Right lobe of liver (tissue), 6 donors: ENCODE results near the gene APCDD1L. TPM values are rescaled to one million over a fixed set of nuclear protein-coding genes. Genes with fewer than 3 reads are reported as not detected.

Experiments used
- ATAC-seq, 4 donors: fragments of 200-7000 bp; cut with Tn5 transposase; one replicate each; pipeline ENCODE4 v1.9.1; 2020; ENCODE audit warnings: mild to moderate bottlenecking in 4 of 4, moderate library complexity in 4 of 4
- DNase-seq, 3 donors: peaks; one replicate each; pipeline ENCODE4 v3.0.0-alpha.2; 2020
- H3K27ac ChIP-seq, 3 donors: fragments of 200-600 bp; one replicate each; pipeline ENCODE4 v1.8.0; 2022
- H3K27me3 ChIP-seq, 2 donors: fragments of 200-600 bp; one replicate each; pipeline ENCODE4 v1.8.0; 2022
- H3K36me3 ChIP-seq, 4 donors: fragments of 200-600 bp; sonication (generic) in 1 of 4; one replicate each; pipeline versions ENCODE4 v1.5.1 to v1.8.0; 2017 to 2022; ENCODE audit warnings: control low read depth in 1 of 4
- H3K4me1 ChIP-seq, 4 donors: fragments of 200-600 bp; sonication (generic) in 1 of 4; one replicate each; pipeline versions ENCODE4 v1.5.1 to v1.8.0; 2017 to 2022; ENCODE audit warnings: control low read depth in 1 of 4
- H3K4me3 ChIP-seq, 3 donors: fragments of 200-600 bp; one replicate each; pipeline ENCODE4 v1.8.0; 2022
- H3K9me3 ChIP-seq, 4 donors: fragments of 200-600 bp; sonication (generic) in 1 of 4; one replicate each; pipeline versions ENCODE4 v1.5.1 to v1.8.0; 2017 to 2022; ENCODE audit warnings: control low read depth in 1 of 4
- CTCF ChIP-seq, 4 donors: fragments of 200-600 bp in 3 of 4; fragments of 450-650 bp in 1 of 4; IDR thresholded peaks; one replicate each; pipeline versions ENCODE4 v1.5.1 to v1.8.0; 2016 to 2022; ENCODE audit warnings: antibody characterized with exemption in 4 of 4, mild to moderate bottlenecking in 2 of 4
- POLR2A ChIP-seq: fragments of 450-650 bp; IDR thresholded peaks from one replicate; pipeline ENCODE4 v1.6.1; 2017; ENCODE audit warnings: antibody characterized with exemption, mild to moderate bottlenecking
- WGBS: methylation state at CpG from one replicate; pipeline ENCODE4 v1.1.6; 2018; ENCODE audit warnings: low coverage, low lambda C conversion rate; ENCODE audit not compliant: insufficient coverage; ENCODE audit errors: missing lambda C conversion rate; 5-methylcytosine and 5-hydroxymethylcytosine counted together
- intact Hi-C, 2 donors: fragments of 100-400 bp; cut with DNase I; formaldehyde crosslinking; loops; one replicate each; pipeline versions ENCODE4 v1.11.2 to v1.14.1; 2022
- total RNA-seq, 6 experiments: library from RNA; depleted of rRNA in 2 of 6; stranded (reverse); fragments of >200 nt in 2 of 6; fragmentation: NEBNext Ultra II Directional in 3 of 6; extraction: Animal tissue kit (Norgen Biotek cat#: 25700) in 3 of 6; gene quantifications; one replicate each; pipeline versions ENCODE4 v1.1.0 to v1.2.4, GENCODE V29; 2016 to 2023
- donor health status: DM: no; HTN: yes; CAD: no.
- donor health status: DM: no; HTN: no; CAD: no.
- donor health status: DM: no; HTN: no; CAD: no.
- donor health status: DM: no; HTN: yes; CAD: no.
- donor health status: DM: no; HTN: yes; CAD: no.

APCDD1L gene
- total RNA-seq, 6 experiments from 2014 or later = 0.04 TPM; not detected in 5

DNA sequence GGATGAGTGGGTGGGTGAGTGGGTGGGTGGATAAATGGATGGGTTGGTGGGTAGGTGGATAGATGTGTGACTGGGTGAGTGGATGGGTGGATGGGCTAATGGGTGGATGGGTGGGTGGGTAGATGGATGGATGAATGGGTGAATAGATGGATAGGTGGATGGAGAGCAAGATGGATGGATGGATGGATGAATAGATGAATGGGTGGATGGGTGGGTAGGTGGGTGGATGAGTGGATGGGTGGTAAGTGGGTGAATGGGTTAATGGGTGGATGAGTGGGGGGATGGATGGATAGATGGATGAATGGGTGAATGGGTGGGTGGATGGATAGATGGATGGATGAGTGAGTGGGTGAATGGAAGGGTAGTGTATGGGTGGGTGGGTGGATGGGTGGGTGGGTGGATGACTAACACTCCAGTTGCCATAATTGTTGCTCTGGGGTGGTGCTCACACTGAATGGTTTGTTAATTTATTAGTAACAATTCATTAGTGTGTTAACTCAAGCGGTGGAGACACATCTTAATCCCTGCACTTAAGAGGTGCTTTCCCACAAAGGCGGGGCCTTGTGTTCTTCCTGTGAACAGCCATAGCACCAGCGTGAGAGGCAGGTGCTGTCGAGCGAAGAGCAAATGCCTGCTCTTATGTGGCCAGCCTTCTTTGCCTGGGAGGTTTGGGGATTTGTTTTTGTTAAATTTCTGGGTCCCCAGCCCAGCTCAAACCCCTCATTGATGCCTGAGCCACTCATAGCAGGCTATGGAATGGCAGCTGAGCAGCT is 4.9 kb upstream of the APCDD1L start:
- DNase-seq = no peak
- no peak for TF ChIP-seq POLR2A
- no peak for TF ChIP-seq CTCF (IDR thresholded peaks at IDR 0.05)
- intact Hi-C loops = no loop called here
- Histone ChIP-seq H3K4me1 (no peaks in the 10 kb centered on the region), H3K27me3 (no peaks in the 10 kb centered on the region), H3K9me3 (no peaks in the 10 kb centered on the region), H3K27ac (no peak overlapping the region), H3K4me3 (no peak overlapping the region), H3K36me3 (no peaks in the 10 kb centered on the region)
- ATAC-seq = no peak
- 50% methylated on average over 2 of the region's 5 CpGs for WGBS

- no peaks in the 10 kb centered on the region for H3K36me3 ChIP-seq
- H3K27ac ChIP-seq = no peak overlapping the region
- intact Hi-C loops = no loop called here
- no peaks in the 10 kb centered on the region for H3K9me3 ChIP-seq
- TF ChIP-seq CTCF (IDR thresholded peaks at IDR 0.05) (no peak), POLR2A (no peak)
- no peaks in the 10 kb centered on the region for H3K4me1 ChIP-seq
- peaks cover 0 to 10% of the 10 kb centered on the region in 2 donors for H3K27me3 ChIP-seq
- ATAC-seq = no peak
- H3K4me3 ChIP-seq = no peak overlapping the region
- 25% methylated on average over 3 of the region's 7 CpGs for WGBS
- DNase-seq = no peak
These were observed 3.8 kb upstream of the APCDD1L start for GRCh38 chr20:58518896-58519593.

DNA sequence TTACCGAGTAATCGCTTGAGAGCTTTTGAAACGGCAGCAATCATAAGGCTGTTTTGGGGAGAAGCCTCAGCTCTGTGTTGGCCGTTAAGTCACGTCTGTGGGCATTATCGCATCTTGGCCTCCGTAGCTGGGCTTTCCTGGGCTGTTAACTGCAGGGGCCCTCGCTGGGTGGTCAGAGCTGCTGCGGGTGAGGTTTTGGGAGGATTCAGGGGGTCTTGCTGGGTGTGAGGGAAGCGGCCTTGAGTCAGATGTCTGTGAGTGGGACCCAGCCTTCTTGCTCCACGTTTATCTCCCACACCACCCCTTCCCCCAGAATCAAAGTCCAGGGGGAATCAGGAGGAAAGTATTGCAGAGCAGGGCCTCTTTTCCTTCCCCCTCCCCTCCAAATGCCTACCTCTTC is 3.2 kb upstream of the APCDD1L start:
- WGBS = 50% methylated on average over 11 of the region's 11 CpGs
- Histone ChIP-seq H3K36me3 (no peaks in the 10 kb centered on the region), H3K27ac (no peak overlapping the region), H3K27me3 (peaks cover 0 to 15% of the 10 kb centered on the region in 2 donors), H3K4me1 (no peaks in the 10 kb centered on the region), H3K9me3 (no peaks in the 10 kb centered on the region), H3K4me3 (no peak overlapping the region)
- ATAC-seq (no peak), DNase-seq (no peak)
- intact Hi-C loops = no loop called here
- no peak for TF ChIP-seq CTCF (IDR thresholded peaks at IDR 0.05)
- no peak for TF ChIP-seq POLR2A

DNA sequence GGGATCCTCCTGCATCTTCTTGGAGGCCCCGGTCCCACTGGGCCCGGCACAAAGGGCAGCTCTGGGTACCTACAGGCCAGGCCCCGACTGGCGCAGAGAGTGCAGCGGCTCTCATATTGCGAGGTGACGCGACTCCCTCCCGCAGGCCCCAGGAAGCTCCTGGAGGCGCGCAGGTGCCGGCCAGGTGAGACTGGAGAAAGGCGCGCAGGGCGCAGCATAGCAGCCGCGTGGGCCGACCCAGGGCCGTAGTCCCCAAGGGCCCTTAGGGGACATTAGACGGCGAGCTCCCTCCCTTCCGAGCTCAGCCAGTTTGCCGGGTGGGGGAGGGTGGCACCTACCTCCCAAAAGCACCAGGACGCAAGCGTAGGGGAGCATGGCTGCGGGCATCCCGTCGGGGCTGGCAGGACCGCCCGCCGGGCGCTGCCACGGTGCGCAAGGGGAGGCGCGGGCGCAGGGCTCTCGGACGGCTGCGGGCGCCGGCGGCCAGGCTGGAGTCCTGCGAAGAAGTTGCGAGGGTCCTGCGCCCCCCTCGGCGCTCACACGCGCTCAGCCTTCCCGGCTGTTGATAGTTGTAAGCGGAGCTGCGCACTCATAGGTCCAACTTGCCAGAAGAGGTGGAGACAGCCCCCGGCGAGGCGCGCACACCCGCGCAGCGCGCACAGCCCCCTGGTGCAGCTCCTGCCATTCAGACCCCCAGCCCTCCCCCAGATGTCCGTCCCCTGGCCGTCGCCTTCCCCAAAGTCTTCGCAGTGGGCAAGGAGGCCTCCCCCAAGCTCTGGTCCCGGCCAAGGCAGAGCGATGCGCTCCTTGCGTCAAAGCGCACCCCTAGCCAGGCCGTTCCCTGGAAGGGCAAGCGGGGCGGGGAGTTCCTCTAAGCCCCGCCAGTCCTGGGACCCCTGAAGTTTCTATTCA is 622 bp downstream of the APCDD1L start:
- no peaks in the 10 kb centered on the region for H3K4me1 ChIP-seq
- no peaks in the 10 kb centered on the region for H3K9me3 ChIP-seq
- H3K4me3 ChIP-seq = no peak overlapping the region
- no peak for DNase-seq
- peaks cover 0 to 15% of the 10 kb centered on the region in 2 donors for H3K27me3 ChIP-seq
- intact Hi-C loops = no loop called here
- no peak for TF ChIP-seq POLR2A
- no peak for TF ChIP-seq CTCF (IDR thresholded peaks at IDR 0.05)
- no peak overlapping the region for H3K27ac ChIP-seq
- ATAC-seq = peak in 1 of 4 donors; percentile 22
- H3K36me3 ChIP-seq = no peaks in the 10 kb centered on the region
- WGBS = 3% methylated on average over 24 of the region's 74 CpGs
